SK-N-SH treated with all-trans-retinoic acid at 6 μM for 48 hours (cell line): Measurements from ENCODE around the gene PTPRH.

Experiments used
- CREB5 ChIP-seq: fragments of 250-450 bp; sonication (Bioruptor Pico); IDR thresholded peaks from 2 replicates; pipeline ENCODE4 v1.5.1; 2020; ENCODE audit warnings: low read depth, mild to moderate bottlenecking, moderate library complexity
- PATZ1 ChIP-seq: fragments of 250-450 bp; sonication (Bioruptor Pico); IDR thresholded peaks from 2 replicates; pipeline ENCODE4 v1.8.0; 2020; ENCODE audit warnings: mild to moderate bottlenecking, moderate library complexity, borderline replicate concordance

GRCh38 chr19:55141696-55142095, 67.6 kb downstream of the PTPRH start:
- TF ChIP-seq CREB5 (CRISPR knock-in tag) (no peak), PATZ1 (CRISPR knock-in tag) (no peak)
